Measurements from ENCODE around the gene WDR17. TPM values are rescaled to one million over a fixed set of nuclear protein-coding genes. Genes with fewer than 3 reads are reported as not detected.

The WDR17 gene
- total and polyA plus RNA-seq, 2 of the 8 experiments (the other 6 are each of a cell fraction or from before 2014, with no cell fraction given) = 1.4 to 3.3 TPM

DNA sequence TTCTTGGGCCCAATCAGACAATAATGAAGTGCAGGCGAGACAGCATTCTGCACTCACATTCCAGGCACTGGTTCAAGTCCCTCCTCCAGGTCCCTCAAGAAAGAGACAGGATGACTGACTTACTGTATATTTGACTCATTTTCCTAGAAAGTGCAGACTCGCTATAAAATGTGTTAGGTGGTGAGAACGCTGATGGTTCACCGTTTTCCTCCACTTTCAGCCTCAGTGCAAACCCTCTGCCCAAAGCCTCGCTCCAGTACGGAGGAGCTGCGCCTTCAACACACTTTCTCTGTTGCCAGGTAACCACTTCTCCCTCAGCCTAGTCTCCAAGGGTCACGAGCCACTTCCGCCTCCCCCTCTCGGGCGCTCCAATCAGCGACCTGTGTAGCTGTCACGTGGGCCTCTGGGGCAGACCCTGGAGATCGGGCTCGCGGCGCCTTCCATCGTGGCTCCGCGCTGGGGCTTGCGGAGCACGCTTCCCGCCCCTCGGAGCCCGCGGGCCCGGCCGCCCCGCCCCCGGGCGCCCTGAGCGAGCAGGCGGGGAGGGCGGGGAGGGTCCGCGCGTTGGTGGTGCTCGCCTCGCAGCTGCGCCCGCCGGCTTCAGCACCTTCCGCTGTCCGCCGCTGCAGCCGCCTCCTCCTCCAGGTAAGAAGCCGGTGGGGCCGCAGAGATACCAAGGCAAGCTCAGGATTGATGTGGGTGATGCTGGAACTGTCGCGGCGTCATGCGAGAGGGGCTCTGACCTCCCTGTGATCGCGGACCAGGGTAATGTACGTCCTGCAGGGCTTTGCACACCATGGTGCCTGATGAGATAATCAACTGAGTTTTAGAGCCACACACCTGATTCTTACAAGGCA, at the start of gene WDR17 (continued):
- TF ChIP-seq CBX5 (IDR thresholded peaks at IDR 0.05; ENCODE audit: low read depth, low read length) (no peak), GTF2F1 (IDR thresholded peaks at IDR 0.05; ENCODE audit: borderline replicate concordance, low read depth, low read length) (peak; percentile 35; the same call in 1 of the 2 replicates), CHD2 (IDR thresholded peaks at IDR 0.05; ENCODE audit: low read length) (peak; percentile 65), SP1 (IDR thresholded peaks at IDR 0.05; ENCODE audit: low read depth, low read length) (0 out of 2 replicates have a peak, but pooled peaks have one; percentile 16), SIN3A (conservative IDR thresholded peaks at IDR 0.05 in 1 of 2, IDR thresholded peaks at IDR 0.05 in 1 of 2; ENCODE audit: low read depth in 1 of 2, low read length in 2 of 2) (peak; percentile 88 to 96; a peak in 3 of 4 replicates), BACH1 (IDR thresholded peaks at IDR 0.05; ENCODE audit: low read length) (no peak), TCF12 (IDR thresholded peaks at IDR 0.05; ENCODE audit: low read depth, low read length) (no peak), NANOG (IDR thresholded peaks at IDR 0.05; ENCODE audit: insufficient read depth, low read depth, low read length, poor library complexity, severe bottlenecking) (no peak), NRF1 (IDR thresholded peaks at IDR 0.05; ENCODE audit: low read depth, low read length) (no peak), HDAC2 (IDR thresholded peaks at IDR 0.05; ENCODE audit: borderline replicate concordance in 1 of 2, low read depth in 2 of 2, low read length in 2 of 2) (peak in 1 of 2 experiments; percentile 68; a peak in 2 of 4 replicates), TEAD4 (IDR thresholded peaks at IDR 0.05; ENCODE audit: low read depth, low read length) (peak; percentile 86), SIX5 (IDR thresholded peaks at IDR 0.05; ENCODE audit: low read depth, low read length) (no peak), EZH2 (IDR thresholded peaks at IDR 0.05; ENCODE audit: low read depth, low read length, severe bottlenecking) (no peak), EGR1 (IDR thresholded peaks at IDR 0.05; ENCODE audit: borderline replicate concordance, low read depth, low read length) (peak; percentile 57; the same call in 1 of the 2 replicates), CHD1 (IDR thresholded peaks at IDR 0.05; ENCODE audit: low read depth, low read length) (no peak), RNF2 (IDR thresholded peaks at IDR 0.05; ENCODE audit: borderline replicate concordance, low read depth, low read length, missing control alignments, poor library complexity, severe bottlenecking) (no peak), GABPA (IDR thresholded peaks at IDR 0.05; ENCODE audit: borderline replicate concordance, insufficient read depth, low read length) (no peak)
- TF ChIP-seq, protein P1, sequence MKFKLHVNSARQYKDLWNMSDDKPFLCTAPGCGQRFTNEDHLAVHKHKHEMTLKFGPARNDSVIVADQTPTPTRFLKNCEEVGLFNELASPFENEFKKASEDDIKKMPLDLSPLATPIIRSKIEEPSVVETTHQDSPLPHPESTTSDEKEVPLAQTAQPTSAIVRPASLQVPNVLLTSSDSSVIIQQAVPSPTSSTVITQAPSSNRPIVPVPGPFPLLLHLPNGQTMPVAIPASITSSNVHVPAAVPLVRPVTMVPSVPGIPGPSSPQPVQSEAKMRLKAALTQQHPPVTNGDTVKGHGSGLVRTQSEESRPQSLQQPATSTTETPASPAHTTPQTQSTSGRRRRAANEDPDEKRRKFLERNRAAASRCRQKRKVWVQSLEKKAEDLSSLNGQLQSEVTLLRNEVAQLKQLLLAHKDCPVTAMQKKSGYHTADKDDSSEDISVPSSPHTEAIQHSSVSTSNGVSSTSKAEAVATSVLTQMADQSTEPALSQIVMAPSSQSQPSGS (IDR thresholded peaks at IDR 0.05; ENCODE audit: low read length) = no peak
- TF ChIP-seq, protein P2, sequence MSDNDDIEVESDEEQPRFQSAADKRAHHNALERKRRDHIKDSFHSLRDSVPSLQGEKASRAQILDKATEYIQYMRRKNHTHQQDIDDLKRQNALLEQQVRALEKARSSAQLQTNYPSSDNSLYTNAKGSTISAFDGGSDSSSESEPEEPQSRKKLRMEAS (IDR thresholded peaks at IDR 0.05) = peak; percentile 85
- TF ChIP-seq, protein P3, sequence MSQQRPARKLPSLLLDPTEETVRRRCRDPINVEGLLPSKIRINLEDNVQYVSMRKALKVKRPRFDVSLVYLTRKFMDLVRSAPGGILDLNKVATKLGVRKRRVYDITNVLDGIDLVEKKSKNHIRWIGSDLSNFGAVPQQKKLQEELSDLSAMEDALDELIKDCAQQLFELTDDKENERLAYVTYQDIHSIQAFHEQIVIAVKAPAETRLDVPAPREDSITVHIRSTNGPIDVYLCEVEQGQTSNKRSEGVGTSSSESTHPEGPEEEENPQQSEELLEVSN (IDR thresholded peaks at IDR 0.05) = peak; percentile 89
